Measurements from ENCODE around the gene POLDIP2.

Gene POLDIP2

GRCh38 chr17:28357061-28357900, at the start of gene POLDIP2:
TSS of gene POLDIP2 (minus strand) at chr17:28357527. CDS start at chr17:28357448, 79 bp downstream.
- DNase-seq (ENCODE audit: low read depth, low spot score), result peak; percentile 98

GRCh38 chr17:28406473-28406814, 49.1 kb upstream of the POLDIP2 start:
- no peak for DNase-seq (ENCODE audit: low read depth, low spot score)

- peak; percentile 53 for DNase-seq (ENCODE audit: low read depth, low spot score)
Measured at GRCh38 chr17:28405632-28406472, 48.5 kb upstream of the POLDIP2 start, which contains the start of gene SLC46A1. TSS of gene SLC46A1 (minus strand) at chr17:28406212. CDS start at chr17:28406114, 98 bp downstream.

GRCh38 chr17:28404812-28405570, 47.7 kb upstream of the POLDIP2 start:
- no peak for DNase-seq (ENCODE audit: low read depth, low spot score)

- DNase-seq (ENCODE audit: low read depth, low spot score), result no peak
Measured at GRCh38 chr17:28404461-28404811, 47.1 kb upstream of the POLDIP2 start.

GRCh38 chr17:28404007-28404406, 46.7 kb upstream of the POLDIP2 start:
- no peak for DNase-seq (ENCODE audit: low read depth, low spot score)

GRCh38 chr17:28402844-28403243, 45.5 kb upstream of the POLDIP2 start:
- DNase-seq (ENCODE audit: low read depth, low spot score), result no peak

GRCh38 chr17:28402224-28402630, 44.9 kb upstream of the POLDIP2 start:
- DNase-seq (ENCODE audit: low read depth, low spot score), result no peak

- DNase-seq (ENCODE audit: low read depth, low spot score), result no peak
Measured at GRCh38 chr17:28399808-28400207, 42.5 kb upstream of the POLDIP2 start.

- no peak for DNase-seq (ENCODE audit: low read depth, low spot score)
Measured at GRCh38 chr17:28398280-28398981, 41.1 kb upstream of the POLDIP2 start.

GRCh38 chr17:28397687-28398279, 40.5 kb upstream of the POLDIP2 start:
- DNase-seq (ENCODE audit: low read depth, low spot score), result no peak

- no peak for DNase-seq (ENCODE audit: low read depth, low spot score)
Measured at GRCh38 chr17:28397275-28397674, 39.9 kb upstream of the POLDIP2 start.

- no peak for DNase-seq (ENCODE audit: low read depth, low spot score)
Measured at GRCh38 chr17:28396635-28397239, 39.4 kb upstream of the POLDIP2 start.

- DNase-seq (ENCODE audit: low read depth, low spot score), result no peak
Measured at GRCh38 chr17:28395968-28396367, 38.6 kb upstream of the POLDIP2 start.

GRCh38 chr17:28395426-28395825, 38.1 kb upstream of the POLDIP2 start:
- no peak for DNase-seq (ENCODE audit: low read depth, low spot score)

- DNase-seq (ENCODE audit: low read depth, low spot score), result peak; percentile 45
Measured at GRCh38 chr17:28394337-28395116, 37.2 kb upstream of the POLDIP2 start.

GRCh38 chr17:28392491-28392890, 35.2 kb upstream of the POLDIP2 start:
- DNase-seq (ENCODE audit: low read depth, low spot score), result no peak

GRCh38 chr17:28391401-28391800, 34.1 kb upstream of the POLDIP2 start:
- no peak for DNase-seq (ENCODE audit: low read depth, low spot score)

GRCh38 chr17:28390984-28391383, 33.7 kb upstream of the POLDIP2 start:
- DNase-seq (ENCODE audit: low read depth, low spot score), result no peak

GRCh38 chr17:28390563-28390962, 33.2 kb upstream of the POLDIP2 start:
- DNase-seq (ENCODE audit: low read depth, low spot score), result no peak

Data from astrocyte of the hippocampus (primary cell).